B cell (primary cell): ENCODE data around the gene ZNF771. TPM values are rescaled to one million over a fixed set of nuclear protein-coding genes. Genes with fewer than 3 reads are reported as not detected.

Source experiments
- ATAC-seq: fragments of 200-7000 bp; cut with Tn5 transposase; one replicate; pipeline ENCODE4 v1.10.0; 2021; ENCODE audit warnings: low read depth, mild to moderate bottlenecking, moderate number of reproducible peaks, moderate library complexity
- CTCF ChIA-PET: fragments of 350-600 bp; sonication (Branson Sonifier 250); formaldehyde crosslinking; loops from one replicate; lab custom pipeline; 2021; ENCODE audit warnings: antibody characterized with exemption, inconsistent platforms; lab: Charles Lee
- POLR2A ChIA-PET: fragments of 350-600 bp; sonication (Branson Sonifier 250); formaldehyde crosslinking; loops from one replicate; lab custom pipeline; 2021; ENCODE audit warnings: antibody characterized with exemption; lab: Charles Lee
- DNase-seq: peaks from one replicate; pipeline ENCODE4 v3.0.0; 2013
- H2AFZ ChIP-seq: 2 replicates; pipeline ENCODE4 v1.6.1; 2012; ENCODE audit warnings: mild to moderate bottlenecking, low read depth, low read length; ENCODE audit not compliant: insufficient read depth, poor library complexity, severe bottlenecking
- H3K27ac ChIP-seq, 2 donors: 1 replicate in 1 of 2; 2 replicates in 1 of 2; pipeline ENCODE4 v1.5.1; 2012 to 2013; ENCODE audit warnings: low read length in 2 of 2, mild to moderate bottlenecking in 2 of 2, moderate library complexity in 1 of 2
- H3K27me3 ChIP-seq, 4 experiments: fragments of 200-600 bp in 1 of 4; sonication (generic) in 1 of 4; replicated peaks in 1 of 4; 1 replicate in 2 of 4; 2 replicates in 2 of 4; pipeline versions ENCODE4 v1.6.1 to v1.7.0; 2013 to 2016; ENCODE audit warnings: low read length in 3 of 4, mild to moderate bottlenecking in 2 of 4, mixed read lengths in 1 of 4, moderate library complexity in 1 of 4; ENCODE audit not compliant: insufficient read depth in 4 of 4, control insufficient read depth in 3 of 4; ENCODE audit errors: control extremely low read depth in 1 of 4
- H3K36me3 ChIP-seq, 2 experiments: replicated peaks in 1 of 2; 1 replicate in 1 of 2; 2 replicates in 1 of 2; pipeline versions ENCODE4 v1.6.1 to v1.7.1; 2013; ENCODE audit warnings: low read length in 1 of 2; ENCODE audit not compliant: insufficient read depth in 2 of 2, control insufficient read depth in 1 of 2; ENCODE audit errors: control extremely low read depth in 1 of 2, extremely low read depth in 1 of 2
- H3K4me1 ChIP-seq, 2 donors: fragments of 200-600 bp in 1 of 2; sonication (generic) in 1 of 2; 1 replicate in 1 of 2; 2 replicates in 1 of 2; pipeline versions ENCODE4 v1.5.1 to v1.6.1; 2013 to 2017; ENCODE audit warnings: low read length in 2 of 2; ENCODE audit not compliant: control insufficient read depth in 2 of 2, insufficient read depth in 2 of 2
- H3K4me2 ChIP-seq: replicated peaks from 2 replicates; pipeline ENCODE3; 2012; ENCODE audit warnings: mild to moderate bottlenecking, low read depth, low read length; ENCODE audit not compliant: poor library complexity, severe bottlenecking
- H3K4me3 ChIP-seq, 5 experiments: fragments of 200-600 bp in 1 of 5; sonication (generic) in 1 of 5; 1 replicate in 3 of 5; 2 replicates in 2 of 5; pipeline versions ENCODE4 v1.5.1 to v1.7.0; 2011 to 2016; ENCODE audit warnings: low read length in 4 of 5, mild to moderate bottlenecking in 4 of 5, low read depth in 2 of 5, control low read depth in 1 of 5, moderate library complexity in 1 of 5; ENCODE audit not compliant: insufficient read depth in 1 of 5; ENCODE audit errors: control extremely low read depth in 1 of 5, extremely low read depth in 1 of 5
- H3K79me2 ChIP-seq: fragments of 200-600 bp; sonication (generic); one replicate; pipeline ENCODE4 v1.6.0; 2016; ENCODE audit warnings: low read length; ENCODE audit not compliant: control insufficient read depth, insufficient read depth
- H3K9ac ChIP-seq: fragments of 200-600 bp; sonication (generic); 2 replicates; pipeline ENCODE4 v1.6.1; 2017; ENCODE audit warnings: mild to moderate bottlenecking, low read length, moderate library complexity
- H3K9me3 ChIP-seq, 3 donors: one replicate each; pipeline versions ENCODE4 v1.6.1 to v1.7.1; 2013; ENCODE audit warnings: low read length in 2 of 3; ENCODE audit not compliant: control insufficient read depth in 2 of 3, insufficient read depth in 1 of 3; ENCODE audit errors: control extremely low read depth in 1 of 3
- H4K20me1 ChIP-seq: 2 replicates; pipeline ENCODE4 v1.6.0; 2012; ENCODE audit warnings: mild to moderate bottlenecking, low read length; ENCODE audit not compliant: insufficient read depth, control insufficient read depth, poor library complexity, severe bottlenecking
- H3K27ac Mint-ChIP-seq: one replicate; pipeline ENCODE4 v1.8.0; 2021; ENCODE audit warnings: mixed read lengths
- H3K27me3 Mint-ChIP-seq: one replicate; pipeline ENCODE4 v1.8.0; 2021; ENCODE audit warnings: mixed read lengths
- H3K4me1 Mint-ChIP-seq: one replicate; pipeline ENCODE4 v1.8.0; 2021; ENCODE audit warnings: mixed read lengths
- H3K4me3 Mint-ChIP-seq: one replicate; pipeline ENCODE4 v1.8.0; 2021; ENCODE audit warnings: mixed read lengths
- H3K9me3 Mint-ChIP-seq: one replicate; pipeline ENCODE4 v1.8.0; 2022; ENCODE audit warnings: mixed read lengths; ENCODE audit not compliant: insufficient read depth
- EZH2 ChIP-seq: IDR thresholded peaks from 2 replicates; pipeline ENCODE4 v1.6.1; 2012; ENCODE audit warnings: borderline replicate concordance, low read depth, mild to moderate bottlenecking, moderate library complexity, low read length; ENCODE audit not compliant: insufficient read depth, poor library complexity, severe bottlenecking
- WGBS: methylation state at CpG from one replicate; pipeline ENCODE4 v1.1.5; 2013; ENCODE audit warnings: missing lambda C conversion rate; ENCODE audit not compliant: insufficient coverage; 5-methylcytosine and 5-hydroxymethylcytosine counted together
- intact Hi-C: fragments of 100-400 bp; cut with micrococcal nuclease; formaldehyde crosslinking; loops from one replicate; pipeline ENCODE4 v1.10.0; 2022
- polyA plus RNA-seq: library from polyadenylated mRNA; depleted of rRNA; stranded (reverse); fragments of >200 nt; gene quantifications from 2 replicates; pipeline ENCODE4 v1.2.3, GENCODE V29; 2012
- total RNA-seq, 2 donors: library from RNA; stranded (reverse); fragments of 120-200 nt in 1 of 2; gene quantifications; 1 replicate in 1 of 2; 2 replicates in 1 of 2; pipeline versions ENCODE4 v1.2.3 to v1.2.4, GENCODE V29; 2013 to 2022
- TF ChIP-seq, protein P1 (sequence below): fragments of 200-600 bp; IDR thresholded peaks from one replicate; pipeline ENCODE4 v1.8.0; 2022; ENCODE audit warnings: antibody characterized with exemption, mild to moderate bottlenecking

The ZNF771 gene
- total and polyA plus RNA-seq, 2 donors (not counting 1 experiment from before 2014, with no cell fraction given), result 4.1 to 6.6 TPM

DNA sequence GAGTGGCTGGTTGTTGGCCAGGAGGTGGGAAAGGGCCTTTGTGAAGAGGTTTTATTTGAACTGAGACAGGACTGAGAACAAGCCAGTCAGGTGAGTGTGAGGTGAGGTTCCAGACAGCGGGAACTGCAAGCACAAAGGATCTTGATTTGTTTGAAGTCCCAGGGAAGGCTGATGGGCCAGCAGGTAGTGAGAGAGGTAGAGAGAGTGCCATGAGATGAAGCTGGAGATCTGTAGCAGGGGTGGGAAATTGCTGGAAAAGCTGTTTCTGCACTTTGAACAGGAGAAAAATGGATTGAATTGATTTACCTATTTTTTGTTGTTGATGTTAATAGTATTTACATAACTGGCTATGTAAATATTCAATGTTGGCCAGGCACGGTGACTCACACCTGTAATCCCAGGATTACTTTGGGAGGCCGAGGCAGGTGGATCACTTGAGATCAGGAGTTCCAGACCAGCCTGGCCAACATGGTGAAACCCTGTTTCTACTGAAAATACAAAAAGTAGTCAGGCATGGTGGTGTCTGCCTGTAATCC is 30.2 kb downstream of the ZNF771 start:
- POLR2A ChIA-PET, result interaction anchor here (0.7 kb wide), 2 partner anchors 36 to 133 kb away, joined by 3 to 4 read pairs; no protein-coding TSS in a partner anchor
- DNase-seq (no peak), ATAC-seq (no peak)
- Mint-ChIP-seq H3K4me1 (peaks cover 25% of the 10 kb centered on the region), H3K27ac (peak overlapping the region; percentile 8), H3K4me3 (no peak overlapping the region), H3K27me3 (no peaks in the 10 kb centered on the region), H3K9me3 (no peaks in the 10 kb centered on the region)
- Histone ChIP-seq H4K20me1 (no peaks in the 10 kb centered on the region), H3K27ac (no peak overlapping the region), H3K9me3 (no peaks in the 10 kb centered on the region), H3K4me3 (no peak overlapping the region), H2AFZ (no peak overlapping the region), H3K9ac (no peak overlapping the region), H3K79me2 (no peaks in the 10 kb centered on the region), H3K27me3 (no peaks in the 10 kb centered on the region), H3K4me2 (no peak overlapping the region), H3K36me3 (no peaks in the 10 kb centered on the region), H3K4me1 (peaks cover 18 to 19% of the 10 kb centered on the region in 2 donors)
- intact Hi-C loops, result no loop called here
- 100% methylated on average over 3 of the region's 3 CpGs for WGBS
- no peak for TF ChIP-seq EZH2
- TF ChIP-seq, protein P1, sequence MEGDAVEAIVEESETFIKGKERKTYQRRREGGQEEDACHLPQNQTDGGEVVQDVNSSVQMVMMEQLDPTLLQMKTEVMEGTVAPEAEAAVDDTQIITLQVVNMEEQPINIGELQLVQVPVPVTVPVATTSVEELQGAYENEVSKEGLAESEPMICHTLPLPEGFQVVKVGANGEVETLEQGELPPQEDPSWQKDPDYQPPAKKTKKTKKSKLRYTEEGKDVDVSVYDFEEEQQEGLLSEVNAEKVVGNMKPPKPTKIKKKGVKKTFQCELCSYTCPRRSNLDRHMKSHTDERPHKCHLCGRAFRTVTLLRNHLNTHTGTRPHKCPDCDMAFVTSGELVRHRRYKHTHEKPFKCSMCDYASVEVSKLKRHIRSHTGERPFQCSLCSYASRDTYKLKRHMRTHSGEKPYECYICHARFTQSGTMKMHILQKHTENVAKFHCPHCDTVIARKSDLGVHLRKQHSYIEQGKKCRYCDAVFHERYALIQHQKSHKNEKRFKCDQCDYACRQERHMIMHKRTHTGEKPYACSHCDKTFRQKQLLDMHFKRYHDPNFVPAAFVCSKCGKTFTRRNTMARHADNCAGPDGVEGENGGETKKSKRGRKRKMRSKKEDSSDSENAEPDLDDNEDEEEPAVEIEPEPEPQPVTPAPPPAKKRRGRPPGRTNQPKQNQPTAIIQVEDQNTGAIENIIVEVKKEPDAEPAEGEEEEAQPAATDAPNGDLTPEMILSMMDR, result no peak
- CTCF ChIA-PET, result interaction anchor here (0.8 kb wide), 1 partner anchor 12 kb away, joined by 4 read pairs; no protein-coding TSS in a partner anchor

DNA sequence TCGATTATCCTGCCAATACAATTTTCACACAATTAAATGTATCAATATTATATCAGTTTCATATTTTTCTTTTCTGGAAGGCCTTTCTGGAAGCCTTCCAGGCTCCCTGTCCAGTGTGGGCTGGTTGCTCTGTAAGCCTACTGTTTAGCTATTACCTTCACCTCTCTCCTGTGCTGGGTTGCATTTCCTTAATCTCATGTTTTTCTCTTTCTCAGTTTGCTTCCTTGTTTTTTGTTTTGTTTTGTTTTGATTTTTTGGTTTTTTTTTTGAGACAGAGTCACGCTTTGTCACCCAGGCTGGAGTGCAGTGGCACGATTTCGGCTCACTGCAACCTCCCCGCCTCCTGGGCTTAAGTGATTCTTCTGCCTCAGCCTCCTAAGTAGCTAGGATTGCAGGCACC is 31.4 kb downstream of the ZNF771 start:
- CTCF ChIA-PET, result interaction anchor here (0.6 to 4.0 kb wide), 5 partner anchors 9 to 119 kb away, joined by 3 to 20 read pairs (median 4); partner anchors contain the start of genes DCTPP1 and ZNF764
- TF ChIP-seq, protein P1, result no peak
- TF ChIP-seq EZH2, result no peak
- H3K9me3 ChIP-seq, result no peaks in the 10 kb centered on the region
- ATAC-seq (peak; percentile 41), DNase-seq (no peak)
- Mint-ChIP-seq H3K27me3 (no peaks in the 10 kb centered on the region), H3K27ac (peak overlapping the region; percentile 61), H3K9me3 (no peaks in the 10 kb centered on the region), H3K4me1 (peaks cover 33% of the 10 kb centered on the region), H3K4me3 (peak overlapping the region; percentile 1)
- POLR2A ChIA-PET, result interaction anchor here (0.6 to 0.7 kb wide), 3 partner anchors 10 to 96 kb away, joined by 3 read pairs; partner anchors contain the start of gene ZNF747
- intact Hi-C loops, result no loop called here
- WGBS, result no CpG with 5 or more reads among the region's 5 CpGs
- H3K4me2 ChIP-seq, result peak overlapping the region; percentile 43
- H4K20me1 ChIP-seq, result peaks cover 9% of the 10 kb centered on the region
- H3K79me2 ChIP-seq, result peaks cover under 1% of the 10 kb centered on the region
- H3K27ac ChIP-seq, result no peak overlapping the region
- peak overlapping the region; percentile 28 for H2AFZ ChIP-seq
- H3K9ac ChIP-seq, result no peak overlapping the region
- peaks cover 24 to 27% of the 10 kb centered on the region in 2 donors for H3K4me1 ChIP-seq
- H3K36me3 ChIP-seq, result peaks cover 0 to 10% of the 10 kb centered on the region in 2 experiments
- H3K4me3 ChIP-seq, result no peak overlapping the region
- H3K27me3 ChIP-seq, result no peaks in the 10 kb centered on the region
